Skin of body (tissue), 2 donors: ENCODE measurements around the gene POLR3K. TPM values are rescaled to one million over a fixed set of nuclear protein-coding genes. Genes with fewer than 3 reads are reported as not detected.
A peak's percentile ranks its signal among the peaks of the same experiment; 100 is the strongest.

ENCODE experiments used
- DNase-seq: peaks from one replicate; lab custom pipeline; 2025; lab: John Stamatoyannopoulos, UW
- total RNA-seq: library from RNA; depleted of rRNA; stranded (reverse); fragments of >200 nt; gene quantifications from one replicate; pipeline ENCODE4 v1.2.3, GENCODE V29; 2014

Gene POLR3K
- total RNA-seq, 1 donor from 2014 or later: 3.7 TPM

DNA sequence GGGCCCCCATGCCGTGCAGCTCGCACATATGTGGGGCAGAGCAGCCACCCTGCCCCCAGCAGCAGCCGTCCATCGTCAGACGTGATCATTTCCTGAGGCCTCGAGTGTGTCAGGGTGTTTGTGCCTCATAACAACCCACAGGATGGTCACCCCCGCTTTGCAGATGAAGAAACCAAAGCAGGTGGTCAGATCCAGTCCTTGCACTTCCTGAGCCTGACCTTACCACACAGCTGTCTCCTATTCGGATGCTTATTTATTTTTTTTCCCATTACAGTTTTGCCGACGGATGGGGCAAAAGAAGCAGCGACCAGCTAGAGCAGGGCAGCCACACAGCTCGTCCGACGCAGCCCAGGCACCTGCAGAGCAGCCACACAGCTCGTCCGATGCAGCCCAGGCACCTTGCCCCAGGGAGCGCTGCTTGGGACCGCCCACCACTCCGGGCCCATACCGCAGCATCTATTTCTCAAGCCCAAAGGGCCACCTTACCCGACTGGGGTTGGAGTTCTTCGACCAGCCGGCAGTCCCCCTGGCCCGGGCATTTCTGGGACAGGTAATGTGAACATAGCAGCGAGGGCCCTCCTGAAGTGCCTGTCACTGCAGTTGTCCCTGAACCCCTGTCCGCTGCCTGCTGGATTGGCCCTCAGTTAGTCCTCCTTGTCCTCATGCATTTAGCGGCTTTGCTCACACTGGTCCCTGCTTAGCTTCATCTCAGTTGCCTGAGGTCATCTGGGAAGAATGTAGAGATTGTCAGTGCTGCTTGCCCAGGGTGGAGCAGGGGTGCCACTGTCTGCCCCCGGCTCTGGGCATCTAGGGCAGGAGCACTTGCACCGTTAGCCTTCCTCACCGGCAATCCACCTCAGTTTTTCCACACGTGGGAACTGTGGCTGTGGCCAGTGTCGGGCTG is 26.0 kb upstream of the POLR3K start:
- DNase-seq: no peak

DNA sequence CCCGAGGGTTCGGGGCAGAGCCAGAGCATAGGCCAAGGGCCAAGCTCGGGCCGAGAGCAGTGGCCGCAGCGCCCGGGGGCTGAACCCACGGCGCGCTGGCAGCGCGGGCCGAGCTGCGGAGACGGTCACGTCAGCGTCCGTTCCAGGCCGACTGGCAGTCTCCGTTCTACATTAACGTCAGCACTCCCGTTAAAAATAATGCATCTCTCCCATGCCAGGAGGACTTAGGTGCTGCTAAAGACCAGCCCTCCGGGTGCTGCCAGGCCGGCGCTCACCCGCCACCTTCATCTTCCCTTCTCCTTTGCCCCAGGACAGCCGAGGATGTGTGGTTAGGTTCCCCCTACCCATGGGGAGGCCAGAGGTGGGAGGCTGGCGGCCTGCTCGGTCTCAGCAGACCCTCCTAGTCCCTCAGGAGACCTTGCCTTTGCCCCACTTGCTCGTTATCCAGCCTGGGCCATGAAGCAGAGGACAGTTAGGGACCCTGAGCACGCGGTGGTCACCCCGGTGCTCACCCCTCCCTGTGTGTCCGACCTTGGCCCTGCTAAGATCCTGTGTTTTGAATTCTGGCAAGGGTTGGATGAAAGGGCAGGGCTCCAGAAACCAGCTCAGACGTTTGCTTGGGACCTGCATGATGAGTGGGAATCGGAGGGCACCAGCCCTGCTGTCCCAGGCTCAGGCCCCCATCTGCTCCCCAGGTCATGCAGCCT is 25.2 kb upstream of the POLR3K start:
- no peak for DNase-seq

DNA sequence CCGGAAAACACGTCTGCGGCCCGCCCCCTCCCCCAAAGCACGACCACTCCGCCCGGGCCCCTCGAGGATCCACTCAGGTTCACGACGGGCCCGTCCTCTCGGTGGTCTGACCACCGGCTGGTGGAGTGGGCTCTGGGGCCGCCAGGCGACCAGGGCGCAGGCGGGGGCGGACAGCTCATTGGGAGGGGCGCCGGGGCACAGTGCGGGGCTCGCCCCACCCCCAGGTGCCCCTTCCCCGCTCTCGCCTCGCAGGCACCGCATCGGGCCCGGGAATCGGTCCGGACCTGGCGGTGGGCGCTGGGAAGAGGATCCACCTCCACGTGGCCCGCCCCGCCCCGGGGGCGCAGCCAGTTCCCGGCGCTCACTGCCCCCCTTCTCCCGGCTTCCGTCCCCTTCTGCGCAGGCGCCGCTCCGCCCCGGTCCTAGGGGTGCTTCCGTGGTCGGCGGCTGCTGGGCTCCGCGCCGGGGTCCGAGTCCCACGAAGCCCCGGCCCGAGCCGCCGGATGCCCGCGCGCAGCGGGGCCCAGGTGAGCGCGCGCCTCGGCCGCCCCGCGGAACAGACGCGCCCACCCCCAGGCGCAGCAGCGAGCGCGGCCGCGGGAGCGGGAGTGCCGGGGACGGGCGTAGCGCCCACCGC is 24.5 kb upstream of the POLR3K start, which contains the start of gene MPG:
TSS of gene MPG (plus strand) at position 419 of the 637 bp plus-strand sequence. CDS start at position 504, 85 bp downstream.
- DNase-seq: peak; percentile 64

DNA sequence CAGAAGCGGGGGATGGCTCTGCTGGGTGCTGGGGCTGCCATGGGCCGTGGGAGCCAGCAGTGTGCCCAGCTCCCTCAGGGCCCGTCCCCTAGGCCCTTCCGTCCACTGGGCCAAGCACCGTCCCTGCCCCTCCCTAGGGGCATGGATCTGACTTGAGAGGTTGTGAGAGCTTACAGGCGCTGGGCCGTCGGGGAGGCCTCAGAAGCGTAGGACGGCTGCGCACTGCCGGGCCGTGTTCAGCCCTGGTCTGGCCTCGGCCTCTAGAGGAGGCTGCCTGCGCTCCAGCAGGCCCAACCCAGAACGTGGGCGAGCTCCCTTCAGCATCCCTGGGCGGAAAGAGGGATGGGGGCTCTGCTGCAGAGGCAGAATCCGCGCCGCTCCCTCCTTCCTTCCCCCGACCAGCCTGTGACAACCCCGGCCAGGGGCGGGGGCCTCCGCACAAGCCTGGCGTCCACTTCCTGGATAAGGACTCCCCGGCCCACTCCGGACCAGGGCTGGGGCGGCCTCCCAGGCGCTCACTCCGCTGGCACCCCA is 23.9 kb upstream of the POLR3K start:
- peak; percentile 15 for DNase-seq

DNA sequence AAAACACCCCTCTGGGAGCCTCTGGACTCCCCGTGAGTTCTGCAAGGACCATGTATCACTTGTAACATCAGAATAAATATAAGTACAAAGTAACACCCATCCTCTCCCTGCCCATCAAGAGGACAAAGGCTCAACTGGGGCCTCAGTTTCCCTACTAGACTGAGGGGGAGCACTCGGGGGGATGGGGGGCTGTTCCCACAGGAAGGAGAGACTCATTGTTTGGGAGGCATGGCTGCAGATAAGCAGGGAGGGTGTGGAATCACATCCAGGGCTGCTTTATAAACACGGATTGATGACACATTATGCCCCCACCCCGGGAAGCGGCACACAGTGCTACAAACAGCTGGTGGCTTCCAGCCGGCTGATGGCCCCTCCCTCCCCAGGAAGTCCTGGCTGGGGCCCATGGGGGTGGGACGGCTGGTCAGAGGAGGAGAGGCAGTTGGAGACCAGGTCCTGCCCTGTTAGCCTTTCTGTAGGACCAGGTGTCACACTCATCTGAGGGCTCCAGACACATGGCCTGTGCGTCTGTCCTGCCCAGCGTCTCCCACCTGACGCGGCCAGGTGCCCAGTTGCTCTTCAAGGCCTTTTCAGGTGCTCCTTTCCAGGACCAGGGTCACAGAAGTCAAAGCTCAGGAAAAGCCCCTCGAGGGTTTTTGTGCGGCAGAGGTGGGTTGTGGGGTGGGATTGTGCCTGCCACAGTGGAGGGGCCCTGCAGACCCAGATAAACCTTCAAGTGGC is 23.3 kb upstream of the POLR3K start:
- peak; percentile 49 for DNase-seq

DNA sequence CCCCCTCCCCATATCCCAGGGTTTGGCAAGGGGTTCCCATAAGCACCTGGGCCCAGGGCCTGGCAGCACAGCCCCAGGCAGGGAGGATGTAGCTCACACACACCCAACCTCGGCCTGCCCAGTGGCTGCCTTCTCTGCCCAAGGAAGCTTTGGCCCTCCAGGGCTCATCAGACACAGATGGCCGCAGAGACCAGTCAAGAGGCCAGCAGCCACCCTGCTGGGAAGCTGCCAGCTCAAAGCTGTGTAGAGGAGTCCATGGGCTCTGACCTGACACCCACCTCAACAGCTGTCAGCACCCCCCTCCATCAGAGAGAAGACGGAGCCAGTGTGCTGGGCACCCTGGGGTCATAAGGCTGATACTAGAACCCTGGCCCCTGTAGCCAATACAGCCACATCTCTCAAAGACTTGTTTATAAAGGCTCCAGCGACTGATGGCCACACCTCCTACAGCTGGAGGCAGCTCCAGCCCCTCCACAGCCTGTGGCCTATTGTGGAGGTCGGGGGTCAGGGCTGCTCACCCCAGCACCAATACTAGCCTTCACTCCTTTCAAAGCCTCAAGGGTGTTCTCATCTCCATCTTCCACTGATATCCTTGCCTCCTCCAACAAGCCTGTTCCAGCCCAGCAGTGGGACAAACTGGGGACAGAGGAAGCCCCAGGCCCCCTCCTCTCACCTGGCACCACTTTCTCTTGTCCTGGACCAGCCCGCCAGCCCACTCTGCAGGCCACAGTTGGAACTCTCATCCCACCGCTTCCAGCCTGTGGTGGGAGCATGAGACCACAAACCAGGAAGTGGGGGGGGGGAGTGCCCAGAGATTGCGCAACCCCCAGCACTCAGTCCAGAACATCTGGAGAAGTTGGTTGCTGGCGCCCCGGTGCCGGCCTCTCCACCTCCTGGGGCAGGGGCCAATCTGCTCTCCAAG is 22.4 kb upstream of the POLR3K start:
- peak; percentile 61 for DNase-seq

DNA sequence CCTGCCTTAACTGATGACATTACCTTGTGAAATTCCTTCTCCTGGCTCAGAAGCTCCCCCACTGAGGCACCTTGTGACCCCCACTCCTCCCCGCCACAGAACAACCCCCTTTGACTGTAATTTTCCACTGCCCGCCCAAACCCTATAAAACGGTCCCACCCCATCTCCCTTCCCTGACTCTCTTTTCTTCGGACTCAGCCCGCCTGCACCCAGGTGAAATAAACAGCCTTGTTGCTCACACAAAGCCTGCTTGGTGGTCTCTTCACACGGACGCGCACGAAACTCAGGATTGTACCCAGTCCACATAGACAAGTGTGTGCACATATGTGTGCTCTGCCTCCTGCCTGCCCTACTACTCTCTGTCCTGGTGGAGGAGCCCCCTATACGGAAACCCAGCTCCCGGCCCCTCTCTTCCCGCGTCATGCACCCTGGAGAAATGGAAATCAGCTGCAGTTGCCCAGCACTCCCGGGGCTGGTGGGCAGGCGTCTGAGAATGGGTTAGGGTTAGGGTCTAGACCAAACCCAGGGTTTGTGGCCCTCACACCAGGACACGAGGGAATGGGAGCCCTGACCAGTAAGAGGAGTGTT is 21.4 kb upstream of the POLR3K start:
- DNase-seq: no peak

DNA sequence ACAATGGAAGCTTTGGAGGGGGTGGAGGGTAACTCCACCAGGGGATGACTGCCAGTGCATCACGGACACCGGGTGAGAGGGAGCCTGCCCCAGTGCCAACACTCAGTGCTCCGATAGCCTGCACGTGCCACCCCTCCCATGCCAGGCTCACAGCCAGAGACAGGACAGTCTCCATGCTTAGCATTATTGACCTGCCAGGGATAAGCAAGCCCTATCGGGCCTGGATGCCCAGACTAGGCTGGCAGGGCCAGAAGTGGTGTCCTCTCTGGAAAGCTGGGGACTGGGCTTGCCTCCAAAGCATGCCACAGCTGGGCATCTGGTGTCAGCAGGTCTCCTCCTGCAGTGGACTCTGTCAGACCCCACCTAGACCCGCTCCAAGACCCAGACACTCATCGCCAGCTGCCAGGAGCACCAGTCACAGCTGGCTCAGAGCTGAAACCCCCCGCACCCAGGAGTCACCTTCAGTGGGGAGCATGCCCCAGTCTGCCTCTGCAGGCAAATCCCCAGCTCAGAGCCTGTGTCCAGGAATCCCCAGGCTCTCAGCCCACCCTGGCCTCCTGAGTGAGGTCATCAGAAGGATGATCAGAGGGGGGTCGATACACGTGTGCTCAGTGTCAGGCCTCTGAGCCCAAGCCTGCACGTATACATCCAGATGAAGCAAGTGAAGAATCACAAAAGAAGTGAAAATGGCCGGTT is 20.8 kb upstream of the POLR3K start:
- DNase-seq: no peak

DNA sequence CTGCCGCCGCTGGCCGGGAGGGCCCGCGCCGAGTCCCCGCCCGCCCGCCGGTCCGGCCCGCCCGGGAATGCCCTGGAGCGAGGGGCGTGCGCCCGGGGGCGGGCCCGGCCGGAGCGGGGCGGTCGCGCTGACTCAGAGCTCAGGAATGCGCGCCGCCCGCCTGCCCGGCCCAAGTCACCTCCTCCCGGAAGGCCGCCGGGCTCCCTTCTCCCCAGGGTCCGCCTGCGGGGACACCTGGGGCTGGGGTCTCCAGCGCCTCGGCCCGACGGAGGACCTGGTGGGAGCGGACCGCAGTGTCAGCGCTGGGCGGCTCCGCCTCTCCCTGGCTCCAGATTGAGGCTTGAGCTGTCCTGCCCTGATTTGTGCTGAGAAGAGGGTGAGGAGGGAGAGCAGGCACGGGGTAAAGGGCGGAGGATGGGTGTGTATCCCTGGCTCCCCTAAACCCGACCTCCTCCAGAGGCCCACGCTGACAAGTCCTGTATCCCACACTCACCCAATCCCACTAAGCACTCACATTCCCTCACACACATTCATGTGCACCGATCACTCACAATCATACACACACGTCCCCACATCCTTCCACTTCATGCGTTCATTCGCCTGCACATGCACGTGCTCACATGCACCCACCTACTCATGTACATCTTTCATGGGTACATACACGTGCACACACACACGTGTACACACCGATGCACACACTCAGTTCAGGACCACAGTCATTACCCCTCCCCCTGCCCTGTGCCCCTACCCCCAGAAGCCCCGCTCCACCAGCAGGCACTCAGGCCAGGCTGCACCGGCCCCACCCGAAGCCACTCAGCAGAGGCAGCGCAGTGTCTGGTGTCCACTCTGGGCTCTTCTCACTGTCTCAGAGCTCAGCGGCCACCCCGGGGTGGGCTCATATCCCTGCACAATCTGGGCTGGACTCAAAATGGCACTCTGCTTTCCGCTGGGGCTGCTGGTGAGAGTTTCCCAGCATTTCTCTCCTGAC is 19.4 kb upstream of the POLR3K start, which contains the start of gene RHBDF1:
TSS of gene RHBDF1 (minus strand) at position 71 of the 988 bp plus-strand sequence. CDS start 7,616 bp downstream, outside the sequence.
- DNase-seq: peak; percentile 49

DNA sequence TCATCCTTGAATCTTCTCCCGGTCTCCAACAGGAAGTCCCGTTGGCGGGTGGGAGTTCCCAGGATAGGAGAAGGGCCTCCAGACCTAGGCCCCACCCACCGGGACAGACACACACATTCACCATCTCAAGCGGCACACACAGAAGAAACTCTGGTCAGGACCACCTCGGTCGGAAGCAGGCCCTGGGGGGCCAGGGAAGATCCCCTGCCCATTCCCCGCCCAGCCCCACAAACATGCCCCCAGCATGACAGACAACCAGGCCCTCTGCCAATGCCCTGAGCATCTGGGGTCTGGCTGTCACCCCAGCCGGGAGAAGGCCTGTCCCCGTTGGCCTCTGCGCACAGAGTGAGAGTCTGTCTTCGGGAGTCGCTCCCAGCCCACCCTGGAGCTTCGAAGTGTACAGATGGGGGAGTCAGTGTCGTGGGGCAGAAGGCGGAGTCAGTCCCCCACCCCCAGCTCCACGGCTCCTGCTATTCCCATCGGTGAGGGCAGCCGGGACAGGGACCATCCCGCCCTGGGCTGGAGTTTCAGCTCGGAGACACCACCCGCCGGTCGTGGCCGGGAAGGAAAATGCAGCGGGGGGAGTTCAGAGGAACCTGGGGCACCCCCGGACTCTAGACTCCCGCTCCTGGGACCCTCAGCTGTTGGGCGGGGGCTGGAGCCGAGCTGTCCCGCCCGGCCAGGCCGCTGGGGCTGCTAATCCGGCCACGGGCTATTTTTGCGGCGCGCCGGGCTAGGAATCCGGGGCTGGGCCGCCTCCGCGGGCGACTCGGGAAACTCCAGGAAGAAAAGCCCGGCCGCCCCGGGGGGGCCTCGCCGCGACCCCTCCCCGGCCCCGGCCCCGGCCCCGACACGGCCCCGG is 18.4 kb upstream of the POLR3K start:
- DNase-seq: peak; percentile 79

DNA sequence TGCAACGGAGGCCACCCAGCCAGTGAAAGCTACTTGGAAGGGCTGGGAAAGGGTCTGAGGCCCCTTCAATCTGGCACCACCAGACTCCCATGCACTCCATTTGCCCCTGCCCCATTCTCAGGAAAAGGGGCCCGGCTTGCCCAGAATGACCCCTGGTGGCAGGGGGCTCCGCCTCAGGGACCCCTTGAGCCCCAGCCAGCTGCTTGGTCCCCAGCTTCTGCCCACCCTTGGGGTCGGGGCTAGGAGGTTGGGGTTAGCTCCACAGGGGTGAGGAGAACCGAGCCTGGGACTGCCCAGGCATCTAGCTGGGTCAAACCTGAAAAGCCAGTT is 17.8 kb upstream of the POLR3K start:
- DNase-seq: no peak

DNA sequence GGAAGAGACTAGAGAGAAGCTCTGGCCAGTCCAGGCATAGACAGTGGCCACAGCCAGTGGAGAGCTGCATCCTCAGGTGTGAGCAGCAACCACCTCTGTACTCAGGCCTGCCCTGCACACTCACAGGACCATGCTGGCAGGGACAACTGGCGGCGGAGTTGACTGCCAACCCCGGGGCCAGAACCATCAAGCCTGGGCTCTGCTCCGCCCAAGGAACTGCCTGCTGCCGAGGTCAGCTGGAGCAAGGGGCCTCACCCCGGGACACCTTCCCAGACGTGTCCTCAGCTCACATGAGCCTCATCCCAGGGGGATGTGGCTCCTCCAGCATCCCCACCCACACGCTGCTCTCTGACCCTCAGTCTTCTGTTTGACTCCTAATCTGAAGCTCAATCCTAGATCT is 15.8 kb upstream of the POLR3K start:
- no peak for DNase-seq

DNA sequence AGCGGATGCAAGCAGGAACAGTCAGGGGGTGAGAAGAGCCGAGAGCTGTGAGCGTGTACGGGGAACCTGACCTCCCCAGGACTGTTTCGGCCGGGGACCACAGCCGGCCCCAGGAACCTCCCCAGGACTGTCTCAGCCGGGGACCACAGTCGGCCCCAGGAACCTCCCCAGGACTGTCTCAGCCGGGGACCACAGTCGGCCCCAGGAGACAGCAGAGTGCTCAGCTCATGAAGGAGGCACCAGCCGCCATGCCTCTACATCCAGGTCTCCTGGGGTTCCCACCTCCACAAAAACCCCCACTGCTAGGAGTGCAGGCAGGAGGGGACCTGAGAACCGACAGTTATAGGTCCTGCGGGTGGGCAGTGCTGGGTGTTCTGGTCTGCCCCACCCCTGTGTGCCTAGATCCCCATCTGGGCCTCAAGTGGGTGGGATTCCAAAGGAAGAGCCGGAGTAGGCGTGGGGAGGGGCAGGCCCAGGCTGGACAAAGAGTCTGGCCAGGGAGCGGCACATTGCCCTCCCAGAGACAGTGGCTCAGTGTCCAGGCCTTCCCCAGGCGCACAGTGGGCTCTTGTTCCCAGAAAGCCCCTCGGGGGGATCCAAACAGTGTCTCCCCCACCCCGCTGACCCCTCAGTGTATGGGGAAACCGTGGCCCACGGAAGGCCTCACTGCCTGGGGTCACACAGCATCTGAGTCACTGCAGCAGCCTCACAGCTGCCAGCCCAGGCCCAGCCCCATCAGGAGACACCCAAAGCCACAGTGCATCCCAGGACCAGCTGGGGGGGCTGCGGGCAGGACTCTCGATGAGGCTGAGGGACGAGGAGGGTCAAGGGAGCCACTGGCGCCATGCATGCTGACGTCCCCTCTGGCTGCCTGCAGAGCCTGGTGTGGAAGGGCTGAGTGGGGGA is 14.7 kb upstream of the POLR3K start:
- no peak for DNase-seq

DNA sequence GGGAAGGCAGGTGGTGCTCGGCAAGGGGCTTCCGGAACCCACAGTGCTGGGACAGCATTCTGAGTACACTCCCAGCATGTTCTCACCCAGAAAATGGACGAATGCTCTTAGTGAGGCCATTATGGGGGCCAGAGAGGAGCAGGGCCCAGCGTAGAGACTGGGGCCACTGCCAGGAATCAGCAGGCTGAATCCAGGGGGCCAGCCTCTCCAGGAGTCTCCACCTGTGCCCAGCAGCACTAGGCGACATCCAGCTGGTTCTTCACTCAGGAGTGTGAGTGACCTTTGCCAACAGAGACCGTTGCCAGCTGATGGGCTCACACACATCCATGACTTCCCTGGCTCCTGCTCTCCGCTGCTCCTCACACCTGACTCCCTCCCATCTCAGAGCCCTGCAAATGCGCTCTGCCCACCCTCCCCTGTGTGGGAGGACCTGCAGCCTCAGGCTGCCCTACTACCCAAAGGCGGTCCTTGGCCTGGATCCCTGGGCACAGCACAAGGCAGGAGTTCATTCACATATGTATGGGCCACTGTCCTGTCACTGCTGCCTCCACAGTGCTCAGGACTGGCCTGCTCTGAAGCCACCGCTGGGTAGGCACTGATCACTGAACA is 13.9 kb upstream of the POLR3K start:
- no peak for DNase-seq
